K562 (cell line): ENCODE data around the gene PSMB10. TPM values are rescaled to one million over a fixed set of nuclear protein-coding genes. Genes with fewer than 3 reads are reported as not detected.

Experiments
- AFF4 ChIP-seq: sonication (generic); formaldehyde crosslinking; IDR thresholded peaks from 2 replicates; pipeline ENCODE4 v1.8.0; 2023; ENCODE audit warnings: mild to moderate bottlenecking, missing genetic modification reagents
- ASH1L ChIP-seq: fragments of 450-650 bp; IDR thresholded peaks from 2 replicates; pipeline ENCODE4 v1.6.1; 2018; ENCODE audit warnings: borderline replicate concordance, mild to moderate bottlenecking, low read depth; ENCODE audit not compliant: partially characterized antibody
- CREM ChIP-seq: IDR thresholded peaks from 2 replicates; pipeline ENCODE4 v1.6.1; 2014; ENCODE audit warnings: antibody characterized with exemption, low read depth
- DNMT1 ChIP-seq: fragments of 450-650 bp; IDR thresholded peaks from 2 replicates; pipeline ENCODE4 v1.6.1; 2016; ENCODE audit warnings: antibody characterized with exemption, mild to moderate bottlenecking
- ELK3 ChIP-seq: fragments of 450-650 bp; formaldehyde crosslinking; IDR thresholded peaks from 2 replicates; pipeline ENCODE4 v1.4.0; 2020; ENCODE audit warnings: mild to moderate bottlenecking
- GTF3C2 ChIP-seq: IDR thresholded peaks from 3 replicates; pipeline ENCODE4 v1.6.1; 2011; ENCODE audit warnings: borderline replicate concordance, mild to moderate bottlenecking, moderate library complexity; ENCODE audit not compliant: insufficient read length; ENCODE audit errors: extremely low read depth
- KDM1A ChIP-seq, 2 experiments: fragments of 450-650 bp; IDR thresholded peaks; 2 replicates each; pipeline ENCODE4 v1.6.1; 2016; ENCODE audit warnings: mild to moderate bottlenecking in 2 of 2
- MCM7 ChIP-seq, 2 experiments: fragments of 450-650 bp; IDR thresholded peaks; 2 replicates each; pipeline ENCODE4 v1.6.1; 2016 to 2018
- NKRF ChIP-seq: fragments of 450-650 bp; IDR thresholded peaks from 2 replicates; pipeline ENCODE4 v1.6.1; 2016; ENCODE audit warnings: borderline replicate concordance
- NR1H2 ChIP-seq: sonication (generic); formaldehyde crosslinking; IDR thresholded peaks from 2 replicates; pipeline ENCODE4 v1.4.0; 2020; ENCODE audit warnings: mild to moderate bottlenecking, missing genetic modification reagents
- NRF1 ChIP-seq, 2 experiments: fragments of 450-650 bp; IDR thresholded peaks in 1 of 2; conservative IDR thresholded peaks in 1 of 2; 2 replicates each; pipeline ENCODE4 v1.6.1; 2014; ENCODE audit warnings: mild to moderate bottlenecking in 2 of 2
- OTX1 ChIP-seq: fragments of 450-650 bp; formaldehyde crosslinking; IDR thresholded peaks from 2 replicates; pipeline ENCODE4 v1.4.0; 2022; ENCODE audit warnings: mild to moderate bottlenecking
- PML ChIP-seq: IDR thresholded peaks from 2 replicates; pipeline ENCODE4 v1.6.1; 2012; ENCODE audit warnings: low read length, inconsistent platforms
- POLR2B ChIP-seq: fragments of 450-650 bp; IDR thresholded peaks from 2 replicates; pipeline ENCODE4 v1.6.1; 2018; ENCODE audit warnings: low read depth; ENCODE audit not compliant: partially characterized antibody
- RHOXF2B ChIP-seq: fragments of 250-450 bp; sonication (Bioruptor Pico); conservative IDR thresholded peaks from 2 replicates; pipeline ENCODE4 v1.5.1; 2021
- ZKSCAN3 ChIP-seq: fragments of 250-450 bp; sonication (Bioruptor Pico); IDR thresholded peaks from 2 replicates; pipeline ENCODE4 v1.4.0; 2020
- polyA plus RNA-seq, 8 experiments: library from polyadenylated mRNA; depleted of rRNA in 4 of 8; stranded (reverse) in 5 of 8; unstranded in 3 of 8; fragments of >200 nt; fragmentation: Nextera tagmentation in 2 of 8; fragmentation: Illumina TruSeq in 1 of 8; extraction: Ambion mirVana in 2 of 8; extraction: Trizol in 1 of 8; gene quantifications; 2 replicates each; pipeline versions ENCODE4 v1.2.1 to v1.2.3, GENCODE V29; 2011 to 2014; ENCODE audit warnings: inconsistent platforms in 1 of 8, missing spikeins in 1 of 8
- total RNA-seq, 7 experiments: library from RNA; depleted of rRNA in 6 of 7; stranded (reverse); fragments of >200 nt in 6 of 7; fragmentation: Illumina TruSeq in 2 of 7; extraction: Trizol in 2 of 7; gene quantifications; 2 replicates each; pipeline versions ENCODE4 v1.2.1 to v1.2.3, GENCODE V29; 2011 to 2021; ENCODE audit warnings: low replicate concordance in 1 of 7

Gene PSMB10
- total and polyA plus RNA-seq, 9 of the 15 experiments (the other 6 are each of a cell fraction or from before 2014, with no cell fraction given), result 11.7 to 105 (median 51.0) TPM

GRCh38 chr16:67936124-67936879 lies at the start of gene PSMB10 (continued):
- TF ChIP-seq GTF3C2 (no peak), KDM1A (IDR thresholded peaks at IDR 0.05) (no peak), NRF1 (conservative IDR thresholded peaks at IDR 0.05 in 1 of 2, IDR thresholded peaks at IDR 0.05 in 1 of 2) (no peak), POLR2B (no peak), CREM (peak; percentile 40), NKRF (no peak), DNMT1 (no peak), ZKSCAN3 (CRISPR knock-in tag) (no peak), RHOXF2B (CRISPR knock-in tag) (no peak), AFF4 (CRISPR knock-in tag) (no peak; the same call in 1 of the 2 replicates), PML (peak; percentile 2; the same call in 1 of the 2 replicates), NR1H2 (no peak), ASH1L (no peak), OTX1 (CRISPR knock-in tag) (no peak), ELK3 (CRISPR knock-in tag) (no peak), MCM7 (IDR thresholded peaks at IDR 0.05) (no peak)
